ENCODE measurements around the gene HSPB6. TPM values are rescaled to one million over a fixed set of nuclear protein-coding genes. Genes with fewer than 3 reads are reported as not detected.
"Not testable (repeated sequence)": the region's sequence is repeated elsewhere in the genome, so short reads cannot be mapped to it uniquely, and the experiment has no call there.

HSPB6 gene
- total and polyA plus RNA-seq, 4 donors: 13.2 to 44.8 (median 24.5) TPM

DNA sequence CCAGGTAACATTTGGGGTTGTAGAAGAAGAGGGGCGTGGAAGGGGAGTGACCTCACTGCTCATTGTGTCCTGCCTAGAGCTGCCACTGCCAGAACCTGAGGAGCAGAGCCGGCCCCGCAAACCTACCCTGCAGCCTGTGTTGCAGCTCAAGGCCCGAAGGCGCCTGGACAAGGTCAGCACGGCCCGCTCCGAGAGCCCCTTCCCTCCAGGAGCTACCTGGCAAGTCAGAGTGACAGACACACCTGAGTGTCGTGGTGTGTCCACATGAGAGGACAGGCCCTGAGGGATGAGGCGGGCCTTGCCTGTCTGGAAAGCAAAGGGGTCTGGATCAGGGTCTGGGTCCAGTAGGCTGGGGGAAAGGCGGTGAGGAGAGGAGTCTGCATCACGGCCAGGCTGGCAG lies 32.3 kb downstream of the HSPB6 start:
- 96 to 97% methylated on average over 12 of the region's 12 CpGs for WGBS, 2 donors
- Histone ChIP-seq H3K9ac (ENCODE audit: insufficient read depth in 1 of 2, low read length in 2 of 2) (no peak overlapping the region), H3K9me3 (ENCODE audit: control insufficient read depth in 4 of 4, insufficient read depth in 3 of 4, low read length in 3 of 4) (no peaks in the 10 kb centered on the region), H3K27ac (ENCODE audit: low read depth in 1 of 2, low read length in 1 of 2) (no peak overlapping the region), H3K27me3 (ENCODE audit: control insufficient read depth in 3 of 3, insufficient read depth in 3 of 3, low read length in 2 of 3) (no peaks in the 10 kb centered on the region), H3K36me3 (ENCODE audit: control insufficient read depth in 4 of 4, insufficient read depth in 4 of 4, low read length in 4 of 4) (peaks cover 12 to 88% (median 45%) of the 10 kb centered on the region in 4 donors), H3K4me1 (ENCODE audit: control insufficient read depth in 5 of 5, insufficient read depth in 5 of 5, low read length in 5 of 5) (peaks cover 0 to 2% (median 0%) of the 10 kb centered on the region in 5 donors), H3K4me3 (no peak overlapping the region)
- TF ChIP-seq, protein P1, sequence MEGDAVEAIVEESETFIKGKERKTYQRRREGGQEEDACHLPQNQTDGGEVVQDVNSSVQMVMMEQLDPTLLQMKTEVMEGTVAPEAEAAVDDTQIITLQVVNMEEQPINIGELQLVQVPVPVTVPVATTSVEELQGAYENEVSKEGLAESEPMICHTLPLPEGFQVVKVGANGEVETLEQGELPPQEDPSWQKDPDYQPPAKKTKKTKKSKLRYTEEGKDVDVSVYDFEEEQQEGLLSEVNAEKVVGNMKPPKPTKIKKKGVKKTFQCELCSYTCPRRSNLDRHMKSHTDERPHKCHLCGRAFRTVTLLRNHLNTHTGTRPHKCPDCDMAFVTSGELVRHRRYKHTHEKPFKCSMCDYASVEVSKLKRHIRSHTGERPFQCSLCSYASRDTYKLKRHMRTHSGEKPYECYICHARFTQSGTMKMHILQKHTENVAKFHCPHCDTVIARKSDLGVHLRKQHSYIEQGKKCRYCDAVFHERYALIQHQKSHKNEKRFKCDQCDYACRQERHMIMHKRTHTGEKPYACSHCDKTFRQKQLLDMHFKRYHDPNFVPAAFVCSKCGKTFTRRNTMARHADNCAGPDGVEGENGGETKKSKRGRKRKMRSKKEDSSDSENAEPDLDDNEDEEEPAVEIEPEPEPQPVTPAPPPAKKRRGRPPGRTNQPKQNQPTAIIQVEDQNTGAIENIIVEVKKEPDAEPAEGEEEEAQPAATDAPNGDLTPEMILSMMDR (IDR thresholded peaks at IDR 0.05; ENCODE audit: control extremely low read depth, extremely low read depth): no peak
- DNase-seq (no peak), ATAC-seq (ENCODE audit: insufficient read depth, low FRiP score) (no peak)

DNA sequence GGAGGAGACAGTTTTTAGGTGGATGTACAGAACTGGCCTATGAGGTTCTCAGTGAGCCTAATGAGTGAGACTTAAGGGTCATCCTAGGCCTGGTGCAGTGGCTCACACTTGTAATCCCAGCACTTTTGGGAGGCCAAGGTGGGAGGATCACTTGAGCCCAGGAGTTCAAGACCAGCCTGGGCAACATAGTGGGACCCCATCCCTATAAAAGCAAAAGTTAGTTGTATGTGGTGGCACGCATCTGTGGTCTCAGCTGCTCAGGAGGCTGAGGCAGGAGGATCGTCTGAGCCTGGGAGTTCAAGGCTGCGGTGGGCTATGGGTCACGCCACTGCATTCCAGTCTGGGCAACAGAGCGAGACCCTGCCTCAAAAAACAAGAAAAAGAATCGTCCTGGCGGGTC lies 32.7 kb downstream of the HSPB6 start:
- H3K4me3 ChIP-seq; ATAC-seq (ENCODE audit: insufficient read depth, low FRiP score); H3K9ac ChIP-seq (ENCODE audit: insufficient read depth in 1 of 2, low read length in 2 of 2); H3K27ac ChIP-seq (ENCODE audit: low read depth in 1 of 2, low read length in 1 of 2); H3K9me3 ChIP-seq (ENCODE audit: control insufficient read depth in 4 of 4, insufficient read depth in 3 of 4, low read length in 3 of 4); H3K27me3 ChIP-seq (ENCODE audit: control insufficient read depth in 3 of 3, insufficient read depth in 3 of 3, low read length in 2 of 3); DNase-seq; H3K4me1 ChIP-seq (ENCODE audit: control insufficient read depth in 5 of 5, insufficient read depth in 5 of 5, low read length in 5 of 5): not testable (repeated sequence)
- peaks cover 9 to 84% (median 43%) of the 10 kb centered on the region in 4 donors for H3K36me3 ChIP-seq (ENCODE audit: control insufficient read depth in 4 of 4, insufficient read depth in 4 of 4, low read length in 4 of 4)
- 95 to 97% methylated on average over 7 of the region's 7 CpGs for WGBS, 2 donors

DNA sequence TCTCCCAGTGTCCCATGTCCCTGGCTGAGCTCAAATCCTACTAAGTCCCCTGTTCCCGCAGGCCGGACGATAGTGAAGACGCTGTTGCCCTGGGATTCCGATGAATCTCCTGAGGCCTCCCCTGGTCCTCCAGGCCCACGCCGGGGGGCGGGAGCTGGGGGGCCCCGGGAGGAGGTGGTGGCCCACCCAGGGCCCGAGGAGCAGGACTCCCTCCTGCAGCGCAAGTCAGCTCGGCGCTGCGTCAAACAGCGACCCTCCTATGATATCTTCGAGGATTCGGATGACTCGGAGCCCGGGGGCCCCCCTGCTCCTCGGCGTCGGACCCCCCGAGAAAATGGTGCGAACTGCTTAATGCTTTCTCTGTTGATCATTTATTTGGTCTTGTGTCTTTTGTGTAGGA lies 33.2 kb downstream of the HSPB6 start:
- TF ChIP-seq, protein P1 (IDR thresholded peaks at IDR 0.05; ENCODE audit: control extremely low read depth, extremely low read depth): no peak
- no peak for ATAC-seq (ENCODE audit: insufficient read depth, low FRiP score)
- DNase-seq: no peak
- Histone ChIP-seq H3K9me3 (ENCODE audit: control insufficient read depth in 4 of 4, insufficient read depth in 3 of 4, low read length in 3 of 4) (no peaks in the 10 kb centered on the region), H3K4me1 (ENCODE audit: control insufficient read depth in 5 of 5, insufficient read depth in 5 of 5, low read length in 5 of 5) (peaks cover 0 to 10% (median 7%) of the 10 kb centered on the region in 5 donors), H3K27ac (ENCODE audit: low read depth in 1 of 2, low read length in 1 of 2) (no peak overlapping the region), H3K4me3 (no peak overlapping the region), H3K36me3 (ENCODE audit: control insufficient read depth in 4 of 4, insufficient read depth in 4 of 4, low read length in 4 of 4) (peaks cover 9 to 79% (median 40%) of the 10 kb centered on the region in 4 donors), H3K27me3 (ENCODE audit: control insufficient read depth in 3 of 3, insufficient read depth in 3 of 3, low read length in 2 of 3) (no peaks in the 10 kb centered on the region), H3K9ac (ENCODE audit: insufficient read depth in 1 of 2, low read length in 2 of 2) (no peak overlapping the region)
- WGBS, 2 donors: 96 to 97% methylated on average over 24 of the region's 24 CpGs

DNA sequence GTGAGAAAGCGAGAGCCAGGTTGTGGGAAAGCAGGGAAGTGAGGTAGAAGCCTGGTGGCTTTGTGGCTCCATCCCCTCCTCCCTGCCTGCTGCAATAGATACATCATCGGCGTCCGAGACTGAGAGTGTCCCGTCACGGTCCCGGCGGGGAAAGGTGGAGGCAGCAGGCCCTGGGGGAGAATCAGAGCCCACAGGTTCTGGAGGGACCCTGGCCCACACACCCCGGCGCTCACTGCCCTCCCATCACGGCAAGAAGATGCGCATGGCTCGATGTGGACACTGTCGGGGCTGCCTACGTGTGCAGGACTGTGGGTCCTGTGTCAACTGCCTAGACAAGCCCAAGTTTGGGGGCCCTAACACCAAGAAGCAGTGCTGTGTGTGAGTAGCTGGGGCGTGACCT lies 33.9 kb downstream of the HSPB6 start:
- 95 to 96% methylated on average over 16 of the region's 16 CpGs for WGBS, 2 donors
- Histone ChIP-seq H3K36me3 (ENCODE audit: control insufficient read depth in 4 of 4, insufficient read depth in 4 of 4, low read length in 4 of 4) (peaks cover 9 to 72% (median 38%) of the 10 kb centered on the region in 4 donors), H3K27ac (ENCODE audit: low read depth in 1 of 2, low read length in 1 of 2) (no peak overlapping the region), H3K9me3 (ENCODE audit: control insufficient read depth in 4 of 4, insufficient read depth in 3 of 4, low read length in 3 of 4) (no peaks in the 10 kb centered on the region), H3K4me3 (no peak overlapping the region), H3K9ac (ENCODE audit: insufficient read depth in 1 of 2, low read length in 2 of 2) (no peak overlapping the region), H3K27me3 (ENCODE audit: control insufficient read depth in 3 of 3, insufficient read depth in 3 of 3, low read length in 2 of 3) (no peaks in the 10 kb centered on the region), H3K4me1 (ENCODE audit: control insufficient read depth in 5 of 5, insufficient read depth in 5 of 5, low read length in 5 of 5) (peaks cover 0 to 10% (median 8%) of the 10 kb centered on the region in 5 donors)
- TF ChIP-seq, protein P1 (IDR thresholded peaks at IDR 0.05; ENCODE audit: control extremely low read depth, extremely low read depth): no peak
- no peak for DNase-seq
- ATAC-seq (ENCODE audit: insufficient read depth, low FRiP score): no peak

Data from lung (tissue), 12 donors.